Pons (tissue), 1 donor: ENCODE data around the gene ANGEL2.
"Not testable (repeated sequence)": the region's sequence is repeated elsewhere in the genome, so short reads cannot be mapped to it uniquely, and the experiment has no call there.

Experiments
- DNase-seq: peaks from one replicate; pipeline ENCODE4 v3.0.0-alpha.2; 2016; ENCODE audit warnings: low spot score

Gene ANGEL2

DNA sequence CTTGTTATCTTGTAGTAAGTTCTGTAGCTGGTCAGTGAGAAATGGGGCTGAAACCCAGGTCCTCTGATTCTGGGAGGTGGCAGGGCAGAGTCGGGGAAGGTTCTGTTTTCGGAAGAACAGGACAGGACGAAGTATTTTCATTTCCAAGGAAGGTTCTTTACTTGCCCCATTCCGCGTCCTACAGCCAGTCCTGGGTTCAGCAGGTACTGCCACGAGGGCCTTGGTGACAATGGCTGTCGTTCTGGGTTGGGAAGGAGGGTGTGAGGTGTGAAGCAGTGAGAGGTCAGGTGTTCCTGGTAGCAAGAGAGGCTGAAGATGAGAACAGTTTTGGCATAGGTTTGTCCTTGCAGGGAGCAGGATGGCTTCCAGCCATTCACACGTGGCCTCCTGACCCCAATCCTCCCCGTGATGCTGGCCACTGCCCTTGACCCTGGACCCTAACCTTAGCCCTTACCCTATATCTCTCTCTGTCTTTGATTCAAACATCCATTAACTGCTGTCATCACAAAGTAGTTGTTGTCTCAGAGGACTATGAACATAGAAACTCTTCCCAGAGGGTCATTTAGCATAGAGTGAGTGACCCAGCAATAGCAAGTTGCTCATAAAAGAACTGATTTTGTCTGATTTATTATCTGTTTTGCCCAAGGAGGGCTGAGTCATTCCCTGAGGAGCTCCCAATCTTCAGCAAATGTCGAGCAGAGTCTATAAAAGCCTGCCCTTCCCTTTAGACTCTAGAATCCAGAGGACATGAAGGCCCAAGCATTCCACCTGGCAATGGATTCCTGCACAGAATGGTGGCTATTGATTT is 40.4 kb downstream of the ANGEL2 start:
- DNase-seq: no peak

DNA sequence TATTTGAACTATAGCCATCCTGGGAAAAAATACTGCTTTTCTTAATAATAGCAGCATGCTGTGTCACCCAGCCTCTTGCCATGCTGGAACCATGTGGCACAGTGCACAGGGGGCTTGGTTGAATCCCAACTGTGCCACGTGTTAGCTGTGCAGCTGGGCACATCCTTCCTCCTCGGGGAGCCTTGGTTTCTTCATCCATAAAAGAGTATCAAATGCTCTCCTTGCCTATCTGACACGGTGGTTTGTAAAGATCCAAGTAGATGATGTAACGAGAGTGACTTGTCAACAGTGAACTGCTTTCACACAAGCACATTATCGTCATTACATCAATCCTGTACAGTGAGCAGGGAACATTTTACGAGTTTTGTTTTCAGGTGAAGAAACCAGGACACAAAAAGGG is 41.0 kb downstream of the ANGEL2 start:
- DNase-seq: no peak

DNA sequence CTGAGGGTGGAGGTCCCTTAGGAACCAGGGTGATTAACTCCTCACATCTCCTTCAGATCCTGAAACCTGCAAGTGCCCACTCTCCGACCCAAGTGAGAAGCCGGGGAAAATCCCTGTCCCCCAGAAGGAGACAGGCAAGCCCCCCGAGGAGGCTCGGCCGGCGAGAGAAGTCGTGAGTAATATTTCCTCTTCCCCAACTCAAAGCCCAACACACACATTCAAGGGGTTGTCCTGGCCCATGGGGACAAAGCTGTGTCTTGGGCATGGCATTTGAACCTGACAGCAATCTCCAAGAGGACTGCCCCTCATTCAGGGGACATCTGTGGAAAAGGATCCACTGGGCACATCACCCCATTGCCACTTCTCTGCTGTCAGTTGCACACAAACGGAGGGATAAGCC is 41.8 kb downstream of the ANGEL2 start:
- no peak for DNase-seq

DNA sequence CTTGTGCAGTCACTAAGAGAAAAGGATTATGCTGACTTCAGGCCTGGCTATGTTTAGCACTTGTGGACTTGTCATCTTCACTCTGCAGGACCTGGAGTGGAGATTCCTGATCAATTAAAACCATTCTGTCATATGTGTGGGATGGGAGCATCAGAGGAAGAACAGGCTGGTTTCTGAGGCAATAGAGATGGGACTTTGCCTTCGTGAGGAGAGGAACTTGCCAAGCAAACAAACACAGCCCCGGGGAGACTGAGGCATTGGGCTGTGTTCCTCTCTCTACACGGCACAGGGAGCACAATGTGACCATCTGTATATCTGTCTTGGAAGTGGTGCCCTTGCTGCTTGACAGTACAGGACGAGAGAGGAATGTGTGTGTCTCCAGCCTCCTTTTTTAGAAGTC is 42.2 kb downstream of the ANGEL2 start:
- DNase-seq: no peak

DNA sequence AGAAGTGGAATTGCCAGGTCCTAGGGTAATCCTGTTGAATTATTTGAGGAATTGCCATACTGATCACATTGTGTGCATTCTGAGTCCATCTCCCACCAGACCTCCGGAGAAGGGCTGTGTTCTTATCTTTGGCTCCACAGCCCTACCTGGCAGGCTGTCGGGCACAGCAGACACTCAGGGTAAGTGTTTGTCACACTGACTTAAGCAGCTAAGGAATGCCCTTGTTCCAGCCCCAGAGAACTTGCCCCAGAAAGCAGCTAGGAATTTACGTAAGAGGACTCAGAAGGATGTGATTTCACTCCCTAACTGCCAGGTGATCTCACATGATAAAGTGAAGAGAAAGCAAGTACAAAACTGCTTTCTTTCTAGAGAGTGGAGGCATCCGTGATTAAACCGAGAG is 44.4 kb downstream of the ANGEL2 start:
- no peak for DNase-seq

DNA sequence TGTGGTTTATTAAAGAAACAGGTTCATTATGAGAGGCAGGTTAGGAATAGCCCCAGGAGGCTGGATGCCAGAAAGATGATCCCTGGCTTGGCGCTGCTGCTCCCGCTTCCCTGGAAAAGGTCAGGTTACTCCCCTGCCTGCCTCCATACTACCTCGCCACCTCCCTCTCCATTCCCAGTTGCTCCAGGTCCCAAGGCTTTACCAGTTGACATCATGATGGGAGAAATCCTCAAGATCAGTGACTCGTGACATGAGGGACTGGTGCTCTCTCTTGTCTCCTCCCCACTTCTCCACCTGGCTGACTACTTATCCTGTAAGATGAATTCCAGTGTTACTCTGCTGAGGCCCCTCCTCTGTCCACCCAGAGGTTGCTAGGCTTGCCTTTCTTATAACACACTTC is 45.6 kb downstream of the ANGEL2 start:
- DNase-seq: no peak

DNA sequence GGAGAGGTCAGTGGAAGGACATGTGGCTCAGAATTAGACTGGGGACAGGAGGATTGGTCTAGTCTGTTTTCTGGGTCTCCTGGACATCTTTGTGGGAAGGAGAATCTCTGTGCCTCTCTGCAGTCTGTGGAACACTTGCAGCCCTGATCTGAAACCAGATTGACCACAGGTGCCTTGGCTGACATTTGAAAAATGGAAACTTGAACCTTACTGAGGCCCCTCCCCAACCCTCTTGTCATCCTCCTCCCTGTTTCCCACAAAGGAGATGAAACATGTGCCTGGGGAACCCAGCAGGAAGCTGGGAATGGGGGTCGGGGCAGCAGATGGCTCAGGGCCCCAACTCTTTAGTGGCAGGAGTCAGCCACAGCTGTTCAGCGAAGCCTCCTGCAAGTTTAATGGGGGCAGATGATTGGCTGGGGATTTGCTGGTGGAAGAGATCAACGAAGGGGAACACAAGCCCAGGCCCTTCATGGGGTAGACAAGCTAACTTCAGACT is 47.3 kb downstream of the ANGEL2 start:
- no peak for DNase-seq

DNA sequence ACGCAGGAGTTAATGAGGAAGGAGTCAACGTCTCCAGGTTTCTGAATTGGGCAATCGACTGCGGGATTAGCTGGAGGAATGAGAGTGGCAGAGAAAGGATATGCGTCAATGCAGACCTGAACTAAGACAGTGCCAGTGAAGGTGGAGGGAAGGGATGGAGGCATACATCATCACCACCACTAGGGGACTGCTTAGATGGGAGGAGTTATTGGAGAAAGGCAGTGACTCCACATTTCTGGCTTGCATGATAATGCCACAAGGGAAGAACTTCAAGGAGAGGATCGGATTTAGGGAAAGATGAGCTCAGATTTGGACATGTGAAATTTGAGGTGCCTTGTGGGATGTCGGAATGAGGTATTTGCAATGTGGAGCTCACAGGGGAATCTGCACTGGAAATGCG is 47.9 kb downstream of the ANGEL2 start:
- no peak for DNase-seq

DNA sequence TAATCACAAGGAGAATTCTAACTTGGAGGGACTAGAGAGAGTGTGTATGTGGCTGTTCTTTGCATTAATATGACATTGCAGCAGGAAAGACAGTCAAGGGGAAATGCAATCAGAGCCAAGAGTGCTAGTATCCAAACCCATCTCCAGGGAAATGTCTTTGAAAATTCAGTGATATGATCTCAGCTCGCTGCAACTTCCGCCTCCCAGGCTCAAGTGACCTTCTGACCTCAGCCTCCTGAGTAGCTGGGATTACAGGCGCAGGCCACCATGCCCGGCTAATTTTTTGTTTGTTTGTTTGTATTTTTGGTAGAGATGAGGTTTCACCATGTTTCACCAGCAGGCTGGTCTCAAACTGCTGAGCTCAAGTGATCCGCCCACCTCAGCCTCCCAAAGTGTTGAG is 49.1 kb downstream of the ANGEL2 start:
- no peak for DNase-seq

DNA sequence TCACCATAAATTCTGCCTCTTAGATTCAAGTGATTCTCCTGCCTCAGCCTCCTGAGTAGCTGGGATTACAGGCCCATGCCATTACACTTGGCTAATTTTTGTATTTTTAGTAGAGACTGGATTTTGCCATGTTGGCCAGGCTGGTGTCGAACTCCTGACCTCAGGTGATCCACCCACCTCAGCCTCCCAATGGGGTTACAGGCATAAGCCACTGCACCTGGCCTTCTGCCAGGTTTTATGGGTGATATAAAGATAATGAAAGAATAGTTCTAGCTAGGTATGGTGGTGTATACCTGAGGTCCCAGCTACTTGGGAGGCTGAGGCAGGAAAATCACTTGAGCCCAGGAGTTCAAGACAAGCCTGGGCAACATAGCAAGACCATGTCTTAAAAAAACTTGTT is 50.7 kb downstream of the ANGEL2 start:
- not testable (repeated sequence) for DNase-seq

DNA sequence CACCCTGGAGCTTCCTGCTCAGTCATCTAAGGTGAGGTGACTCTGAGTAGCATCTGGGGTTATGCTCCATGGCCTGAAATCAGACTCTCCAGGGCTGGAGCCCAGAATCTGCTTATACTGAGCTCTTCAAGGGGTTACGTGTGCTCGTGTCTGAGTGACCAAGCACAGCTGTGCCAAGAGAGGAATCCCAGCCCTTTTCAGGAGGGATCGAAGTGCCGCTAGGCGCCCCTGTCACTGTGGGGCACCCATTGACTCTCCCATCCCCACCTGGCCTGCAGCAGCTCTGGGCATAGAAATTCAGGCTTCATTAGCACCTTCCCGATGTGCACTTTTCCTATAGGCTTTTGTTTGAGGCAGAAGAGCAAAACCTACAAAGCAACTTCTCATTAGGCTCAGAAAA is 51.6 kb downstream of the ANGEL2 start:
- DNase-seq: no peak

DNA sequence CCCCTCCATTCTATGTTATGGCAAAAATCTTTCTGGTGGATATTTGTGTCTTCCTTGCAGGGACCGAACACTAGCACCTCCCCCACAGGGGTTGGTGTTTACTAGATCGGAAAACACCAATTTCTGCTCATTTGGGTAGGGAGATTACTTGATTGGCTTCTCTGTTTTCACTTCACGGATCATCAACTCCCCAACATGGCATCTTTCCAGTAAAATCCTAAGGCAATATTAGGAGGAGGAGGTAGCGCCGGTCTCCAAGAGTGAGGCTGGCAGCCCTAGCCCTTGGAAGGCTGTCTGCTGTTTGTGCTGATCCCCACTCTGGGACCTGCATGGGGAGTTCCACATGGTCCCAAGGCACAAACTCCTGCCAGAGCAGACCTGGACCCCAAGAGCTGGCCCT is 53.2 kb downstream of the ANGEL2 start:
- DNase-seq: no peak

DNA sequence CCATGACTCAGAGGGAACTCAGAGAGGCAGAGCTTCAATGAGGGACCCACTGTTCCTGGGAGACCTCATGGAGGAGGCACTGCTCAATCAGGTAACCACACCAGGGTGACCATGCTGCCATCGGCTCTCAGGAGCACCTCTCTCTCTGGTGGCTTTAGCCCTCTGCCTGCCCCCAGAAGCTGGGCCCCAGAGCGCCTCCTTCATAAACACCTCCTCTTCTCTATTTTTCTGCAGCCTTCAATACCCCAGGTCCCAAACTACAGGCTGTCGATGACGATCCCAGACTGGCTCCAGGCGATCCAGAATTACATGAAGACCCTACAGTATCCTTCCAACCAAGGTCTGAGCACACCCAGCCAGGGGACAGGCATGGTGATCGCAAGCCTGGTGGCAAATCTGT is 54.7 kb downstream of the ANGEL2 start:
- no peak for DNase-seq

DNA sequence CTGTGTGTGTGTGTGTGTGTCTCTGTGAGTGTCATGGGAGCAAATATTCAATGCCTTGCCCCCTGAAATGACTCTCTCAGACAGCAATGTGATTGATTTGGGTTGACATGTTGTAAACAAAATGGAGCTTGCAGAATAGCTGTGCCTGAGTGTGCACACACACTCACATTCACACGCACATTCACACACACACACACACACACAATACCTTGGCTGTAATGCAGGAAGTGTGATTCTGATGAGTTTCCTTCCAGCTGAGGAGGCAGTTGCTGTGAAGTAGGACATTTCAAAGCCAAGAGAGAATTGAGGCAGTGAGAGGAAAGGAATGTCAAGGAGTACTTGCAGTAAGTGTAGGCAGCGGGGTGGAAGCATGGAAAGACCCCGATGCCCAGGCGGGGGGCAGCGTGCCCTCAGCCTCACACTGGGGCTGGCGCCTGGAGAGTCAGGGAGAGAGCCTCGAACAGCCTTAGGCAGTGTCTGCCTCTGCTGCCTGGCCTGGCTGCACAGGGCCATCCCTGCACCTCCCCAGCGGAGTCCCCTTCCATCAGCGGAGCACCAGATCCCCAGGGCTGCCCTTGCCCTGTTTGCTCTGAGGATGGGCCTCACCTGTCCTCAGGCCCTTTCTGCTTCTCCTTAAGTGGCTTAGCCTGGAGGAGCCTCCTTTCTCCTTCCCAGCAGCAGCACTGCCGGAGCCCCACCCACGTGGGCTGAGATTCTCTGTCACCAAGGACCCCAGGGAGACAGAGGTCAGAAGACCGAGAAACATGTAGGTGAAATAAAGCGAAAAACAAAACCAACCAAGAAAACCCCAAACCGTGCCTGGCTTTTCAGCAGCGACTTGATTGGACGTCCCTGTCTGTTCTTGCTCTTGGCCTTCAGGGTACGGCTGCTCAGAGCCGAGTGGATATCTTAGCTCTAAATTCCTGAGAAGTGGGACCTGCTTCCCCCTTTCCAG is 56.1 kb downstream of the ANGEL2 start:
- DNase-seq: no peak

DNA sequence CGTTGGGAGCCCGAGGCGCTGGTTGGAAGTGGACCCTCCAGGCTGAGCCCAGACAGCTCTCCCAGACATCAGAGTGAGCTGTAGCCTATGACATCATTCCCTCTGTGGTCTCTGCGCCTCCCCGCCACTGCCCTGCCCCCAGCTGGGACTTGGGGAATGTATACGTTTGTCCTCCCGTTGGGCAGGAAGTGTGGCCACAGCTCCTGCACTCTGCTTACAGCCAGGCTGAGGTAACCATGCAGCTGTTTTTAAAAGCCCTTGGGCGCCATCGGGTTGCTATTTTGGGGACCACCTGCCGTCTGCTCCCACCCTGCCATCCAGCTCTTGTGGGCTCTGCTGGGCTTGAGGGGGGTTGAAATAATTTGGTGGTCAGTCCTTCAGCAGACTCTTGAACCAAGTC is 57.5 kb downstream of the ANGEL2 start:
- no peak for DNase-seq

DNA sequence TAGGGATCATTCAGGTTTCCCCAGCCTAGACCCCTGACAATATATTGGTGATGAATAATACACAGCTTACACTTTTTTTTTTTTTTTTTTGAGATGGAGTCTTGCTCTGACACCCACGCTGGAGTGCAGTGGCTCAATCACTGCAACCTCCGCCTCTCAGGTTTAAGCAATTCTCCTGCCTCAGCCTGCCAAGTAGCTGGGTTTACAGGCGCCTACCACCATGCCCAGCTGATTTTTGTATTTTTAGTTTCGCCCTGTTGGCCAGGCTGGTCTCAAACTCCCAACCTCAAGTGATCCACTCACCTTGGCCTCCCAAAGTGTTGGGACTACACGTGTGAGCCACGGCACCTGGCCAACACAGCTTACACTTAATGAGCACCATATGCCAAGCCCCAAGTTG is 58.1 kb downstream of the ANGEL2 start:
- DNase-seq: no peak

DNA sequence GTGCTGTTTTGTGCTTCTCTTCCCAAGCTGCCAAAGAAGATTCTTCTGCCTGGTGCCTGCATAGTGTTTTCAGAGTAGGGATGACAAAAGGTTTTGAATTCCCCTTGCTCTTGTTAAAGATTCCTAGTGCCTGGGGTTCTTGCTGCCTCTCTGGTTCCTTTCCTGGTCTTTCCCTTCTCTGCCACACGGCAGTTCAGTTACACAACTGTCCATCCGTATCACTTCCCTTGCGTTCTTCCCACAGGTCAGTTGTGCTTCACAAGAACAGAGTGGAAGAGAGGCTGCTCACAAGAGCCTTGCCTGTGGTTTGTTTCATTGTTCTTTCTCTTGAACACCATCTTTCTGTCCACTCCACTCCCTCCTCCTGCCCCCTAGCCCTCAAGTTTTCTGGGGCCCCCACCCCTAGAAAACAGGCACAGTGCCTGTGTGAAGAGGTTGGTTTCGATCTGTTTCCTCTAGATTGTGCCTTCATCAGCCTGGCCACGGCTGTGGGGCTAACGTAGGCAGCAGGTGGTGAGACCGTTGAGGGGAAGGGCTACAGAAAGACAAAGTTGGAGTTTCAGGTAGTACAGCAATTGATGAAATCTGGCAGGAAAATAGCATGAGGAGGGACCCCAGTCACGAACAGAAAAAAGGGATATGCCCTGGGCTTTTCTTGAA is 59.6 kb downstream of the ANGEL2 start:
- no peak for DNase-seq

DNA sequence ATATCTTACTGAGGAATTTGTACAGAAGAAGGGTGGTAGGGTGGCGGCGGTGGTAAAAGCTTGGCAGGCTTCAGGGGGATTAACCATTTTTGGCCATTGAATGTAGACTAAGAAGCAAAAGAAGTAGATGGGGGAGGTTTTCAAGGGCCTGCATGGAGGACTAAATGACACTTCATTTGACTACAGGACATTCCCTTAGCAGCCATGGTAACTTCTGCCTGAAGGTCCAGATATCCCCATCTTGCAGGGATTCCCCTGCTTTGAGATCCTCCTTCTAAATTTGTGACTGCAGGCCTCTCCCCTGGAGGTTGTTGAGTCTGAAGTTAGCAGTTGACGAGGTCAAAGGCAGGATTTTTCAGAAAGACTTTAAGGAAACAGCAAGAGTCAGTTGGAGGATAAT is 60.6 kb downstream of the ANGEL2 start:
- DNase-seq: no peak

DNA sequence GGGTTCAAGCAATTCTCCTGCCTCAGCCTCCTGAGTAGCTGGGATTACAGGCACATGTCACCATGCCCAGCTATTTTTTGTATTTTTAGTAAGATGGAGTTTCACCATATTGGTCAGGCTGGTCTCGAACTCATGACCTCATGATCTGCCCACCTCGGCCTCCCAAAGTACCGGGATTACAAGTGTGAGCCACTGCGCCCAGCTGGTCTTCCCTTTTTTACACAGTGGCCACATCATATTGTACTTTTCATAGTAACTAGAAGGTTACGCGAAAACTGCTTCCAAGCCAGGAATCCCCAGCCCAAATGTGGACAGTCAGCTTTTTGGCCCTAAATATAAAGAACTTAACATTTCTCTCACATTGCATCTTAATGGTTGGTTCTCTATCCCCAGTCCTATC is 61.2 kb downstream of the ANGEL2 start:
- no peak for DNase-seq

DNA sequence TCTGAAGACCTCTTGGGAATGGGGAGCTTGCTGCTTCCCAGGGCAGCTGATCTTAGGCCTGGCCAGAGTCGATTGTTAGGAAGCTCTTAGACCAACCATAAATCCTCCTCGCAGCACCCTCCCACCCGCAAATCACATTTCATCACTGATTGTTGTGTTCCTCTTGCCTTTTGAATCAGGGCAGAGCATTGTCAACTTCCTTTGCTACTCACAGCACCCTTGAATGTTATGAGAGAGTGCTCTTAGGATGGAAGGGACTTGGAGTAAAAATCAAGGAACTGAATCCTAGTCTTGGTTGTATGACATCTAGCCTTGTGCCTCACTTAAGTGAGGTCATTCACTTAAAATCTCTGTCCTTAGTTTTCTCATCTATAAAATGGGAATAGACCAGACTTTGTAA is 62.3 kb downstream of the ANGEL2 start:
- no peak for DNase-seq

DNA sequence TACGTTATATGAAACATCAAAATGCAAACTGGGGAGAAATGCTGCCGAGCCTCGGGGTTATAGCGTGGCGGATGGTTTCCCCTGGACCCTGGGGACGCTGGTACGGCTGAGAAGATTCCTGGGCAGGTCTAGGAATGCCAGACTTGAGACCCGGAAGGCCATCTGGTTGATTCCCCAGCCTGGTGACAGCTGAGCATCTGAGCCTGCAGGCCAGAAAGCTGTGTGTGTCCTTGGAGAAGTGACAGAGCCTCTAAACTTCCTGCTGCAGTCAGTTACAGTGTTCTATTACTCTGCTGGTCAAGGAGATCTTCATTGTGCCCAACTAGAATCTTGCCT is 63.1 kb downstream of the ANGEL2 start:
- no peak for DNase-seq

DNA sequence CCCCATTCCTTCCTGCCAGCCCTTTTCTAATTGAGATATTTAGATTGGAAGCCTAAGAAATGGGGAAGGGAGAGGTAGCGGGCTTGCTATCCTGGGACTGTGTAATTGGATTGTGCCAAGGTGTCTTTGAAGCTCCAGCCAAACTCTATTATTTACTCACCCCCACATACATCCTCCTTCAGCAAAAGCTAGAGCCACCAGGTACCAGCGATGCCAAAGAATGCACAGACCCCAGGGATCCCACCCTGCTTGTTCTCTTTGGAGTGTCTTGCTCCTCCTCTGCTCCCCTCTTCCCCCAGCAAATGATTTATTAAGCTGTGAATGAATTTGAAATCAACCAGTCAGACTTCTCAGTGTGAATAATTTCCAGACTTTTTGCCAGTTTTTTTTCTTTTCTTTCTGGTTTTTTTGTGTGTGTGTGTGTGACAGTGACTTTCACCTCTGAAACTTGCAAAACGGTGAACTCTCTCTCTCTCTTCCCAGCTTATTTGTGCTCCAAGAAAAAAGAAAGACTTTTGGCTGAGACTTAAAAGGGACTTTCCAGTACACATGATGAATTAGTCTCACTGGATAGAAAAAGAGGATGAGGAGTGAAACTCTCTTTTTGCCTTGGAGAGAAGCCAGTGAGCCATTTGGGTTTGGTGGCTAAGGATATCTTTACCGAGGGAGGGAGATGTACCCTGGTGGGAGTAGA is 63.6 kb downstream of the ANGEL2 start:
- DNase-seq: no peak
